Fibroblast of villous mesenchyme (primary cell): ENCODE data around the gene TRAPPC1. TPM values are rescaled to one million over a fixed set of nuclear protein-coding genes. Genes with fewer than 3 reads are reported as not detected.

Source experiments
- DNase-seq: peaks from one replicate; pipeline ENCODE4 v3.0.0-alpha.2; 2010; ENCODE audit warnings: low read depth
- H3K4me3 ChIP-seq: 2 replicates; pipeline ENCODE4 v1.5.1; 2011; ENCODE audit warnings: low read depth, mild to moderate bottlenecking, low read length
- total RNA-seq: library from RNA; depleted of rRNA; stranded (reverse); fragments of >200 nt; gene quantifications from 2 replicates; pipeline ENCODE4 v1.2.3, GENCODE V29; 2012
- TF ChIP-seq, protein P1 (sequence below): IDR thresholded peaks from 2 replicates; pipeline ENCODE4 v1.5.1; 2012; ENCODE audit warnings: low read depth, mild to moderate bottlenecking, low read length; ENCODE audit not compliant: insufficient read depth

Gene TRAPPC1
- total RNA-seq, 1 donor: 42.7 TPM

- DNase-seq: no peak
- TF ChIP-seq, protein P1, sequence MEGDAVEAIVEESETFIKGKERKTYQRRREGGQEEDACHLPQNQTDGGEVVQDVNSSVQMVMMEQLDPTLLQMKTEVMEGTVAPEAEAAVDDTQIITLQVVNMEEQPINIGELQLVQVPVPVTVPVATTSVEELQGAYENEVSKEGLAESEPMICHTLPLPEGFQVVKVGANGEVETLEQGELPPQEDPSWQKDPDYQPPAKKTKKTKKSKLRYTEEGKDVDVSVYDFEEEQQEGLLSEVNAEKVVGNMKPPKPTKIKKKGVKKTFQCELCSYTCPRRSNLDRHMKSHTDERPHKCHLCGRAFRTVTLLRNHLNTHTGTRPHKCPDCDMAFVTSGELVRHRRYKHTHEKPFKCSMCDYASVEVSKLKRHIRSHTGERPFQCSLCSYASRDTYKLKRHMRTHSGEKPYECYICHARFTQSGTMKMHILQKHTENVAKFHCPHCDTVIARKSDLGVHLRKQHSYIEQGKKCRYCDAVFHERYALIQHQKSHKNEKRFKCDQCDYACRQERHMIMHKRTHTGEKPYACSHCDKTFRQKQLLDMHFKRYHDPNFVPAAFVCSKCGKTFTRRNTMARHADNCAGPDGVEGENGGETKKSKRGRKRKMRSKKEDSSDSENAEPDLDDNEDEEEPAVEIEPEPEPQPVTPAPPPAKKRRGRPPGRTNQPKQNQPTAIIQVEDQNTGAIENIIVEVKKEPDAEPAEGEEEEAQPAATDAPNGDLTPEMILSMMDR: no peak
- H3K4me3 ChIP-seq: no peak overlapping the region
Observed at GRCh38 chr17:7893187-7893880, 38.4 kb downstream of the TRAPPC1 start.

DNA sequence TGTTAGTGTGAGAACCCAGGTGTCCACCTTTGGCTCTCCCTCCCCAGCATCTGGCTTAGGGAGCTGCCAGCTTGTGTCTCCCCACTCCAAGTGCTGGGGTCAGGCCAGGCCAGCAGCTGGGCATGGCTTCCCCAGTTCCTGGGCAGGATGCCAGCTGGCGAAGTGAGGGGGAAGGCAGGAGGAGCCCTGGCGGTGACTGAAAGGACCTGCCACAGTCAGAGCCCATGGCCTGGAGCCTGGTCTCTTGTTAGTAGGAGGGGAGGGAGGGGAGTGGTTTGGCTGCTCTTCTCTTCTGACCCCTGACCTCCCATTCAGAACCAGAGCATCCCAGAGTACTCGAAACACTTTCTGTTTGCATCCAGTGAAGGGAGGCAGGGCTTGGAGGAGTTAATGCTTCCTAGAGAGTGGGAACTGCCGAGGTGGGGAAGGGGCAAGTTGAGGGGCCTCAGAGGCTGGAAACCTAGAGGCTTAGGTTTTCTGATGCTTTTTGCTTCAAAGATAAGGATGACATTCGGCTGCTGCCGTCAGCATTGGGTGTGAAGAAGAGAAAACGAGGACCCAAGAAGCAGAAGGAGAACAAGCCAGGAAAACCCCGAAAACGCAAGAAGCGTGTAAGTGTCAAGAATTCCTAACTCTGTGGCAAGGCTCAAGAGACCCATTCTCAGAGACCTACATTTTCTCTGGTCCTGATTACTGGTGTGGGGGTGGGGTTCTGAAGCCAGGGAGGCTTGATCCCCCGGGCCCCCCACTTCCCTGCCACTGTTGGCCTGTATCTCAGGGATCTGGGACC is 42.4 kb downstream of the TRAPPC1 start:
- peak; percentile 96 for DNase-seq
- TF ChIP-seq, protein P1: peak; percentile 54
- peak overlapping the region; percentile 22 for H3K4me3 ChIP-seq

DNA sequence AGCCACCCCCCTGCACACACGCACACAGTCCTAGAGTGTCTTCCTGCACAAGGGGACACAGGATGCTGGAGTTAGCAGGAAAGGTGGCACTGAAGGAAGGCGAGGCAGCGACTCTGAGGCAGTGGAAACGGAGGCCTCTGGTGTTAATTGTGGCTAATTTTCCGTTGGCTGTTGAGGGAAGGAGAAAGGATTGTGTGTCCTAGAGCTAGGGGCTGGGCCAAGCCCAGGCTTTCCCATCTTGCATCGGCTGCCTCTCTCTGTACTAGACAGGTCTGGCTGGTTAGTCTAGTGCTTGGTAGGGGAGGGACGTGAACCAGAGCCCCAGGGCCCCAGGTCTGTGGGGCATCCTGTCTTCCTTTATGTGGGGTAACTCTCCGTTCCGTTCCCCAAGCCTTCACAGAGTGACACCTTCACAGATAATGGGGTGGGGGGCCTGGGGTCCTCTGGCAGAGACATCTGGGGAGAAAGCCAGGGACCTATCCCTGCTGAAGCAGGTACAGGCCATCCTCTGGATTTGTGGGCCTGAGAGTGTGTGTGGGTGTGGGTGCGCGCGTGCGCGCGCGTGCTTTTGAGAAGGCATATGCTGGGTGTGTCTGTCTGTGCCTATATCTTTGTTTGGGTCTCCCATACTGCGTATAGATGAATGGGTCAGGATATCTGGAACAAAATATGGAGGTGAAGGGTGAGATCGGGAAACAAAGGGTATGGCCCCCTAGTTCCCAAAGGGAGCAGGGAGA is 43.4 kb downstream of the TRAPPC1 start, which contains the start of gene CHD3:
CHD3 (plus strand) TSS at position 606 of the 737 bp plus-strand sequence. CDS start 212 bp downstream, outside the sequence.
- peak; percentile 47 for DNase-seq
- peak within 1 kb of the TSS; percentile 60 for H3K4me3 ChIP-seq

DNA sequence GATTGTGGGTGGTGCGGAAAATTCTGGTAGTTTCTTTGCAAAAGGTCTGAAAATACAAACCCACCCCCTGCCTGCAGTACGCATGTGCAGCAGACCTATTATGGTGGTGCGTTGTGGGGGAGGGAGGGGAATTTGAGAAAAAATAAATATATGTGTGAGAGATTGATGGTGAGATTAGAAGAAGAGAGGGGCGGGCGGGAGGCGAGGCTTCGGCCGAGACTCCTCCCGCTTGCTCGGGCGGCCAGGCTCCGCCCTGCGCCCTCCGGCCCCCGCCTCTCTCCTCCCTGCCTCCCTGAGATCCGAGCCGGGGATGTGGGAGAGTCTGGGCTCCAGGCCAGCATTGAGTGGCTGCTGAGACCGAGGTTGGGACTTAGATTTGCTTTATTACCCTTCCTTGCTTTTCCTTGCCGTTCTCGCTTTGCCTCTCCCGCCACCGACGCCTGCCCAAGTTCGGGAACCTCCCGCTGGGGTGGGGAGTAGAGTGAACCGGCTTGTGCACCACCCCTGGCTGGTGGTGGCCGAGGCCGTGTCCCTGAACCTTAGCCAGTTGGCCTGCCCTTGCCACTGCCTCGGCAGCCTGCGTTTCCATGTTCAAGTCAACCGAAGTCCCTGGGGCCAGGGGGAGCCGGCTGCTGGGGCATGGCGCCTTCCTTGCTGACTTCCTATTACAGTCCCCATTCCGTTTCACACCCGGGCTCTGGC is 44.1 kb downstream of the TRAPPC1 start:
- TF ChIP-seq, protein P1: no peak
- DNase-seq: peak; percentile 98
- H3K4me3 ChIP-seq: peak overlapping the region; percentile 86

More for the DNA sequence above, 43.4 kb downstream of the TRAPPC1 start, which contains the start of gene CHD3:
- TF ChIP-seq, protein P1: no peak

- TF ChIP-seq, protein P1: no peak
- DNase-seq: no peak
- peak overlapping the region; percentile 86 for H3K4me3 ChIP-seq
Observed at GRCh38 chr17:7887038-7887481, 44.7 kb downstream of the TRAPPC1 start.
